GM13977 (cell line): ENCODE results near the gene BARHL1.

Experiments
- DNase-seq: peaks from one replicate; pipeline ENCODE4 v3.0.0; 2012; ENCODE audit warnings: low spot score
- in situ Hi-C: fragments of 300-500 bp; cut with MboI; formaldehyde crosslinking; loops from one replicate; pipeline ENCODE4 v1.12.0; 2022; ENCODE audit warnings: low sequenced_read_pairs, low pct_unique_long_range_greater_than_20kb, mixed read lengths, inconsistent platforms; ENCODE audit not compliant: unreplicated experiment
- TF ChIP-seq, protein P1 (sequence below): IDR thresholded peaks from 2 replicates; pipeline ENCODE4 v1.5.1; 2012; ENCODE audit warnings: mild to moderate bottlenecking, control low read depth; ENCODE audit not compliant: insufficient read depth; ENCODE audit errors: extremely low read depth, missing control alignments

Gene BARHL1

DNA sequence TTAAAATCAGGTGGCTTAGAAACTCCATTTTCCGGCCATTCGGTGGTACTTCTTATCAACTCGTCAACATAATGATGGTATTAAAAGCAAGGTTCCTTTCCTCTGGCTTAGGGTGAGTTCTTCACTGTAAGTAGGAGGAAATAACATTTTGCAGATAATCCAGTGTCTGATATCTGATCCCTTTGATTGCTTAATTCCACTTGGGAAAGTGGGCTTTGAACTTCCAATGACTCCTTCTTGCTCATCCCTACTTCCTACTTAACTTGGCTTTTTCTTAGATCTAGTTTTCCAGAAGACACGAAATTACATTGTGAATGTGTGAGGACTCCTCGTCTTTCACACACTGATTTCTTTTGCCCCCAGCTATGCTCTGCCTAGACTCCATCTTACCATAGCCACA lies 55.8 kb downstream of the BARHL1 start:
- TF ChIP-seq, protein P1, sequence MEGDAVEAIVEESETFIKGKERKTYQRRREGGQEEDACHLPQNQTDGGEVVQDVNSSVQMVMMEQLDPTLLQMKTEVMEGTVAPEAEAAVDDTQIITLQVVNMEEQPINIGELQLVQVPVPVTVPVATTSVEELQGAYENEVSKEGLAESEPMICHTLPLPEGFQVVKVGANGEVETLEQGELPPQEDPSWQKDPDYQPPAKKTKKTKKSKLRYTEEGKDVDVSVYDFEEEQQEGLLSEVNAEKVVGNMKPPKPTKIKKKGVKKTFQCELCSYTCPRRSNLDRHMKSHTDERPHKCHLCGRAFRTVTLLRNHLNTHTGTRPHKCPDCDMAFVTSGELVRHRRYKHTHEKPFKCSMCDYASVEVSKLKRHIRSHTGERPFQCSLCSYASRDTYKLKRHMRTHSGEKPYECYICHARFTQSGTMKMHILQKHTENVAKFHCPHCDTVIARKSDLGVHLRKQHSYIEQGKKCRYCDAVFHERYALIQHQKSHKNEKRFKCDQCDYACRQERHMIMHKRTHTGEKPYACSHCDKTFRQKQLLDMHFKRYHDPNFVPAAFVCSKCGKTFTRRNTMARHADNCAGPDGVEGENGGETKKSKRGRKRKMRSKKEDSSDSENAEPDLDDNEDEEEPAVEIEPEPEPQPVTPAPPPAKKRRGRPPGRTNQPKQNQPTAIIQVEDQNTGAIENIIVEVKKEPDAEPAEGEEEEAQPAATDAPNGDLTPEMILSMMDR = no peak
- in situ Hi-C loops = no loop called here
- DNase-seq = no peak

GRCh38 chr9:132639322-132639721 lies 56.9 kb downstream of the BARHL1 start:
- in situ Hi-C loops = no loop called here
- TF ChIP-seq, protein P1 = no peak
- DNase-seq = no peak
